RPMI8226 (cell line): Measurements from ENCODE around the gene EML6.
"Not testable (repeated sequence)": the region's sequence is repeated elsewhere in the genome, so short reads cannot be mapped to it uniquely, and the experiment has no call there.

ENCODE experiments used
- DNase-seq: peaks from one replicate; pipeline ENCODE4 v3.0.0-alpha.2; 2015

The EML6 gene

GRCh38 chr2:54975598-54976492 lies 252.4 kb downstream of the EML6 start:
- DNase-seq = no peak

- DNase-seq = peak; percentile 55
These were observed 253.7 kb downstream of the EML6 start for GRCh38 chr2:54977149-54977548.

- no peak for DNase-seq
These were observed 256.0 kb downstream of the EML6 start for GRCh38 chr2:54979321-54980044.

GRCh38 chr2:54981385-54981784 lies 257.9 kb downstream of the EML6 start:
- DNase-seq = no peak

- no peak for DNase-seq
These were observed 260.1 kb downstream of the EML6 start for GRCh38 chr2:54983345-54984220.

- no peak for DNase-seq
These were observed 261.0 kb downstream of the EML6 start for GRCh38 chr2:54984476-54984875.

GRCh38 chr2:54986264-54986663 lies 262.8 kb downstream of the EML6 start:
- DNase-seq = no peak

GRCh38 chr2:54988612-54989011 lies 265.1 kb downstream of the EML6 start:
- DNase-seq = no peak

- not testable (repeated sequence) for DNase-seq
These were observed 267.2 kb downstream of the EML6 start for GRCh38 chr2:54990694-54991093.

GRCh38 chr2:54995553-54995952 lies 272.1 kb downstream of the EML6 start:
- no peak for DNase-seq

- DNase-seq = no peak
These were observed 274.4 kb downstream of the EML6 start for GRCh38 chr2:54997826-54998225.

- peak; percentile 67 for DNase-seq
These were observed 275.7 kb downstream of the EML6 start for GRCh38 chr2:54999182-54999581.

GRCh38 chr2:55000341-55000740 lies 276.9 kb downstream of the EML6 start:
- DNase-seq = no peak

- DNase-seq = no peak
These were observed 278.3 kb downstream of the EML6 start for GRCh38 chr2:55001716-55002115.

GRCh38 chr2:55003706-55004639 lies 280.5 kb downstream of the EML6 start:
- DNase-seq = no peak

- DNase-seq = no peak
These were observed 282.8 kb downstream of the EML6 start for GRCh38 chr2:55006306-55006705.

- no peak for DNase-seq
These were observed 286.0 kb downstream of the EML6 start for GRCh38 chr2:55009277-55010060.

GRCh38 chr2:55010149-55010591 lies 286.7 kb downstream of the EML6 start:
- DNase-seq = peak; percentile 78

GRCh38 chr2:55010915-55011314 lies 287.5 kb downstream of the EML6 start:
- DNase-seq = no peak

- no peak for DNase-seq
These were observed 288.6 kb downstream of the EML6 start for GRCh38 chr2:55011831-55012671.
